ENCODE results near the gene DYNC2LI1.
A peak's percentile ranks its signal among the peaks of the same experiment; 100 is the strongest.

DYNC2LI1 gene

GRCh38 chr2:43802135-43802534 is 28.3 kb downstream of the DYNC2LI1 start:
- no peaks in the 10 kb centered on the region for H3K9me3 ChIP-seq (ENCODE audit: insufficient read depth, low read depth, low read length)
- no peak for TF ChIP-seq EZH2phosphoT487 (IDR thresholded peaks at IDR 0.05; ENCODE audit: borderline replicate concordance)
- 0 out of 2 replicates have a peak, but pooled peaks have one; percentile 23 for TF ChIP-seq CTCF (conservative IDR thresholded peaks at IDR 0.05; ENCODE audit: low read length)
- no peaks in the 10 kb centered on the region for H3K27me3 ChIP-seq (ENCODE audit: insufficient read depth, low read length, poor library complexity, severe bottlenecking)
- no peaks in the 10 kb centered on the region for H3K4me1 ChIP-seq (ENCODE audit: insufficient read depth, low read length, poor library complexity, severe bottlenecking)
- no peaks in the 10 kb centered on the region for H3K36me3 ChIP-seq (ENCODE audit: insufficient read depth, low read length)
- H3K4me2 ChIP-seq (ENCODE audit: low read depth, low read length, poor library complexity, severe bottlenecking), result no peak overlapping the region
- no peaks in the 10 kb centered on the region for H3K79me2 ChIP-seq (ENCODE audit: insufficient read depth, low read length)
- no peak overlapping the region for H2AFZ ChIP-seq (ENCODE audit: low read length)
- no peak overlapping the region for H3K9ac ChIP-seq (ENCODE audit: low read depth, low read length, poor library complexity, severe bottlenecking)
- no peaks in the 10 kb centered on the region for H3K9me2 ChIP-seq (replicated peaks; ENCODE audit: low read depth, low read length)
- no peaks in the 10 kb centered on the region for H4K20me1 ChIP-seq (ENCODE audit: insufficient read depth, low read length, poor library complexity, severe bottlenecking)
- H3K4me3 ChIP-seq (ENCODE audit: low read length, poor library complexity, severe bottlenecking), result no peak overlapping the region
- no peaks in the 10 kb centered on the region for H3F3A ChIP-seq (ENCODE audit: low read depth)

- Histone ChIP-seq H3K9ac (ENCODE audit: low read depth, low read length, poor library complexity, severe bottlenecking) (no peak overlapping the region), H3K4me3 (ENCODE audit: low read length, poor library complexity, severe bottlenecking) (no peak overlapping the region), H3K36me3 (ENCODE audit: insufficient read depth, low read length) (no peaks in the 10 kb centered on the region), H3K79me2 (ENCODE audit: insufficient read depth, low read length) (no peaks in the 10 kb centered on the region), H3K9me3 (ENCODE audit: insufficient read depth, low read depth, low read length) (no peaks in the 10 kb centered on the region), H3F3A (ENCODE audit: low read depth) (no peaks in the 10 kb centered on the region), H3K4me1 (ENCODE audit: insufficient read depth, low read length, poor library complexity, severe bottlenecking) (no peaks in the 10 kb centered on the region), H3K4me2 (ENCODE audit: low read depth, low read length, poor library complexity, severe bottlenecking) (no peak overlapping the region), H2AFZ (ENCODE audit: low read length) (no peak overlapping the region), H3K9me2 (replicated peaks; ENCODE audit: low read depth, low read length) (no peaks in the 10 kb centered on the region), H4K20me1 (ENCODE audit: insufficient read depth, low read length, poor library complexity, severe bottlenecking) (no peaks in the 10 kb centered on the region), H3K27me3 (ENCODE audit: insufficient read depth, low read length, poor library complexity, severe bottlenecking) (no peaks in the 10 kb centered on the region)
- TF ChIP-seq CTCF (conservative IDR thresholded peaks at IDR 0.05; ENCODE audit: low read length), result no peak
- TF ChIP-seq EZH2phosphoT487 (IDR thresholded peaks at IDR 0.05; ENCODE audit: borderline replicate concordance), result no peak
Observed at GRCh38 chr2:43803113-43803512, 29.3 kb downstream of the DYNC2LI1 start.

GRCh38 chr2:43806719-43807031 is 32.8 kb downstream of the DYNC2LI1 start:
- Histone ChIP-seq H3K36me3 (ENCODE audit: insufficient read depth, low read length) (no peaks in the 10 kb centered on the region), H3K79me2 (ENCODE audit: insufficient read depth, low read length) (no peaks in the 10 kb centered on the region), H3K4me3 (ENCODE audit: low read length, poor library complexity, severe bottlenecking) (no peak overlapping the region), H3K9me2 (replicated peaks; ENCODE audit: low read depth, low read length) (no peaks in the 10 kb centered on the region), H3K9me3 (ENCODE audit: insufficient read depth, low read depth, low read length) (no peaks in the 10 kb centered on the region), H2AFZ (ENCODE audit: low read length) (no peak overlapping the region), H3K4me1 (ENCODE audit: insufficient read depth, low read length, poor library complexity, severe bottlenecking) (no peaks in the 10 kb centered on the region), H3K9ac (ENCODE audit: low read depth, low read length, poor library complexity, severe bottlenecking) (no peak overlapping the region), H3K27me3 (ENCODE audit: insufficient read depth, low read length, poor library complexity, severe bottlenecking) (no peaks in the 10 kb centered on the region), H3K4me2 (ENCODE audit: low read depth, low read length, poor library complexity, severe bottlenecking) (no peak overlapping the region), H3F3A (ENCODE audit: low read depth) (no peaks in the 10 kb centered on the region), H4K20me1 (ENCODE audit: insufficient read depth, low read length, poor library complexity, severe bottlenecking) (no peaks in the 10 kb centered on the region)
- TF ChIP-seq EZH2phosphoT487 (IDR thresholded peaks at IDR 0.05; ENCODE audit: borderline replicate concordance) (no peak), CTCF (conservative IDR thresholded peaks at IDR 0.05; ENCODE audit: low read length) (no peak)
